HEK293 (cell line): Measurements from ENCODE around the gene PINLYP.

Experiments used
- KLF7 ChIP-seq: fragments of 450-650 bp; formaldehyde crosslinking; IDR thresholded peaks from 2 replicates; pipeline ENCODE4 v1.5.1; 2016; ENCODE audit warnings: missing biosample characterization, missing genetic modification characterization, borderline replicate concordance
- PRDM1 ChIP-seq: fragments of 450-650 bp; formaldehyde crosslinking; IDR thresholded peaks from 2 replicates; pipeline ENCODE4; 2016; ENCODE audit warnings: missing biosample characterization, missing genetic modification characterization
- REPIN1 ChIP-seq: fragments of 450-650 bp; formaldehyde crosslinking; IDR thresholded peaks from 2 replicates; pipeline ENCODE4 v1.5.1; 2017; ENCODE audit warnings: missing biosample characterization, missing genetic modification characterization, low read depth
- ZNF140 ChIP-seq: fragments of 450-650 bp; formaldehyde crosslinking; IDR thresholded peaks from 2 replicates; pipeline ENCODE4 v1.5.1; 2016; ENCODE audit warnings: missing biosample characterization, missing genetic modification characterization
- ZNF202 ChIP-seq: fragments of 450-650 bp; formaldehyde crosslinking; IDR thresholded peaks from 2 replicates; pipeline ENCODE4 v1.5.1; 2016; ENCODE audit warnings: missing biosample characterization, missing genetic modification characterization, borderline replicate concordance
- ZNF311 ChIP-seq: fragments of 450-650 bp; formaldehyde crosslinking; IDR thresholded peaks from 2 replicates; pipeline ENCODE4 v1.5.1; 2017; ENCODE audit warnings: missing biosample characterization, missing genetic modification characterization, borderline replicate concordance
- ZNF521 ChIP-seq: fragments of 450-650 bp; formaldehyde crosslinking; IDR thresholded peaks from 2 replicates; pipeline ENCODE4 v1.5.1; 2017; ENCODE audit warnings: missing biosample characterization, mild to moderate bottlenecking, missing genetic modification characterization
- ZNF624 ChIP-seq: fragments of 450-650 bp; formaldehyde crosslinking; IDR thresholded peaks from 2 replicates; pipeline ENCODE4 v1.5.1; 2017; ENCODE audit warnings: missing biosample characterization, missing genetic modification characterization
- ZNF654 ChIP-seq: fragments of 450-650 bp; formaldehyde crosslinking; IDR thresholded peaks from 2 replicates; pipeline ENCODE4 v1.5.1; 2016; ENCODE audit warnings: low read depth, missing biosample characterization, missing genetic modification characterization
- ZNF785 ChIP-seq: fragments of 450-650 bp; formaldehyde crosslinking; IDR thresholded peaks from 2 replicates; pipeline ENCODE4 v1.5.1; 2016; ENCODE audit warnings: missing biosample characterization, missing genetic modification characterization
- ZSCAN23 ChIP-seq: fragments of 450-650 bp; formaldehyde crosslinking; IDR thresholded peaks from 2 replicates; pipeline ENCODE4 v1.5.1; 2016; ENCODE audit warnings: missing biosample characterization, missing genetic modification characterization
- TF ChIP-seq, protein P1 (sequence below): fragments of 450-650 bp; formaldehyde crosslinking; IDR thresholded peaks from 2 replicates; pipeline ENCODE4 v1.5.1; 2016; ENCODE audit warnings: missing biosample characterization, missing genetic modification characterization
- TF ChIP-seq, protein P2 (sequence below): fragments of 450-650 bp; formaldehyde crosslinking; IDR thresholded peaks from 2 replicates; pipeline ENCODE4 v1.5.1; 2016; ENCODE audit warnings: missing biosample characterization, missing genetic modification characterization, borderline replicate concordance
- TF ChIP-seq, protein P3 (sequence below): fragments of 450-650 bp; formaldehyde crosslinking; IDR thresholded peaks from 2 replicates; pipeline ENCODE4 v1.5.1; 2017; ENCODE audit warnings: missing biosample characterization, missing genetic modification characterization
- TF ChIP-seq, protein P4 (sequence below): fragments of 450-650 bp; formaldehyde crosslinking; IDR thresholded peaks from 2 replicates; pipeline ENCODE4 v1.5.1; 2016; ENCODE audit warnings: missing biosample characterization, missing genetic modification characterization, borderline replicate concordance

The PINLYP gene

DNA sequence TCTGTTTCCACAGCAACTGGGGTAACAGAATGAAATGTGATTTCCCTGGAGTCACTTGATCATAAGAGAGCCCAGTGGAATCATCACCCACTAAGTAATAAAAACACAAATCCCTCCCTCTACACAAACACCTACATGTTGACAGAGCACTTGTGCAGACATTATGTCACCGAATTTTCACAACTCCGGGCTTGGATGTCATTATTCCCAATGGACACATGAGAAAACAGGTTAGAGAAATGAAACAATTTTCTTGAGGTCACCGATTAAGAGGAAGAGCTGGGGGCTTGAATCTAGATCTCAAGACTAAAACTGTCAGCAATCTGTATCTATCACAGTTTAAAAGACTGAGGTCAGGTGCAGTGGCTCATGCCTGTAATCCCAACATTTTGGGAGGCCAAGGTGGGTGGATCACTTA is 3.4 kb upstream of the PINLYP start (continued):
- TF ChIP-seq, protein P1, sequence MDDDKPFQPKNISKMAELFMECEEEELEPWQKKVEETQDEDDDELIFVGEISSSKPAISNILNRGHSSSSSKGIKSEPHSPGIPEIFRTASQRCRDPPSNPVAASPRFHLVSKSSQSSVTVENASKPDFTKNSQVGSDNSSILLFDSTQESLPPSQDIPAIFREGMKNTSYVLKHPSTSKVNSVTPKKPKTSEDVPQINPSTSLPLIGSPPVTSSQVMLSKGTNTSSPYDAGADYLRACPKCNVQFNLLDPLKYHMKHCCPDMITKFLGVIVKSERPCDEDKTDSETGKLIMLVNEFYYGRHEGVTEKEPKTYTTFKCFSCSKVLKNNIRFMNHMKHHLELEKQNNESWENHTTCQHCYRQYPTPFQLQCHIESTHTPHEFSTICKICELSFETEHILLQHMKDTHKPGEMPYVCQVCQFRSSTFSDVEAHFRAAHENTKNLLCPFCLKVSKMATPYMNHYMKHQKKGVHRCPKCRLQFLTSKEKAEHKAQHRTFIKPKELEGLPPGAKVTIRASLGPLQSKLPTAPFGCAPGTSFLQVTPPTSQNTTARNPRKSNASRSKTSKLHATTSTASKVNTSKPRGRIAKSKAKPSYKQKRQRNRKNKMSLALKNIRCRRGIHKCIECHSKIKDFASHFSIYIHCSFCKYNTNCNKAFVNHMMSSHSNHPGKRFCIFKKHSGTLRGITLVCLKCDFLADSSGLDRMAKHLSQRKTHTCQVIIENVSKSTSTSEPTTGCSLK = no peak
- TF ChIP-seq, protein P2, sequence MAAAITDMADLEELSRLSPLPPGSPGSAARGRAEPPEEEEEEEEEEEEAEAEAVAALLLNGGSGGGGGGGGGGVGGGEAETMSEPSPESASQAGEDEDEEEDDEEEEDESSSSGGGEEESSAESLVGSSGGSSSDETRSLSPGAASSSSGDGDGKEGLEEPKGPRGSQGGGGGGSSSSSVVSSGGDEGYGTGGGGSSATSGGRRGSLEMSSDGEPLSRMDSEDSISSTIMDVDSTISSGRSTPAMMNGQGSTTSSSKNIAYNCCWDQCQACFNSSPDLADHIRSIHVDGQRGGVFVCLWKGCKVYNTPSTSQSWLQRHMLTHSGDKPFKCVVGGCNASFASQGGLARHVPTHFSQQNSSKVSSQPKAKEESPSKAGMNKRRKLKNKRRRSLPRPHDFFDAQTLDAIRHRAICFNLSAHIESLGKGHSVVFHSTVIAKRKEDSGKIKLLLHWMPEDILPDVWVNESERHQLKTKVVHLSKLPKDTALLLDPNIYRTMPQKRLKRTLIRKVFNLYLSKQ = no peak
- TF ChIP-seq, protein P3, sequence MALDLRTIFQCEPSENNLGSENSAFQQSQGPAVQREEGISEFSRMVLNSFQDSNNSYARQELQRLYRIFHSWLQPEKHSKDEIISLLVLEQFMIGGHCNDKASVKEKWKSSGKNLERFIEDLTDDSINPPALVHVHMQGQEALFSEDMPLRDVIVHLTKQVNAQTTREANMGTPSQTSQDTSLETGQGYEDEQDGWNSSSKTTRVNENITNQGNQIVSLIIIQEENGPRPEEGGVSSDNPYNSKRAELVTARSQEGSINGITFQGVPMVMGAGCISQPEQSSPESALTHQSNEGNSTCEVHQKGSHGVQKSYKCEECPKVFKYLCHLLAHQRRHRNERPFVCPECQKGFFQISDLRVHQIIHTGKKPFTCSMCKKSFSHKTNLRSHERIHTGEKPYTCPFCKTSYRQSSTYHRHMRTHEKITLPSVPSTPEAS (tag by site-specific recombination) = no peak; the same call in 1 of the 2 replicates
- no peak for TF ChIP-seq ZNF785 (tag by site-specific recombination)
- 0 out of 2 replicates have a peak, but pooled peaks have one; percentile 12 for TF ChIP-seq KLF7 (tag by site-specific recombination)
- TF ChIP-seq REPIN1 (tag by site-specific recombination) = no peak
- TF ChIP-seq ZNF654 = no peak
- TF ChIP-seq, protein P4, sequence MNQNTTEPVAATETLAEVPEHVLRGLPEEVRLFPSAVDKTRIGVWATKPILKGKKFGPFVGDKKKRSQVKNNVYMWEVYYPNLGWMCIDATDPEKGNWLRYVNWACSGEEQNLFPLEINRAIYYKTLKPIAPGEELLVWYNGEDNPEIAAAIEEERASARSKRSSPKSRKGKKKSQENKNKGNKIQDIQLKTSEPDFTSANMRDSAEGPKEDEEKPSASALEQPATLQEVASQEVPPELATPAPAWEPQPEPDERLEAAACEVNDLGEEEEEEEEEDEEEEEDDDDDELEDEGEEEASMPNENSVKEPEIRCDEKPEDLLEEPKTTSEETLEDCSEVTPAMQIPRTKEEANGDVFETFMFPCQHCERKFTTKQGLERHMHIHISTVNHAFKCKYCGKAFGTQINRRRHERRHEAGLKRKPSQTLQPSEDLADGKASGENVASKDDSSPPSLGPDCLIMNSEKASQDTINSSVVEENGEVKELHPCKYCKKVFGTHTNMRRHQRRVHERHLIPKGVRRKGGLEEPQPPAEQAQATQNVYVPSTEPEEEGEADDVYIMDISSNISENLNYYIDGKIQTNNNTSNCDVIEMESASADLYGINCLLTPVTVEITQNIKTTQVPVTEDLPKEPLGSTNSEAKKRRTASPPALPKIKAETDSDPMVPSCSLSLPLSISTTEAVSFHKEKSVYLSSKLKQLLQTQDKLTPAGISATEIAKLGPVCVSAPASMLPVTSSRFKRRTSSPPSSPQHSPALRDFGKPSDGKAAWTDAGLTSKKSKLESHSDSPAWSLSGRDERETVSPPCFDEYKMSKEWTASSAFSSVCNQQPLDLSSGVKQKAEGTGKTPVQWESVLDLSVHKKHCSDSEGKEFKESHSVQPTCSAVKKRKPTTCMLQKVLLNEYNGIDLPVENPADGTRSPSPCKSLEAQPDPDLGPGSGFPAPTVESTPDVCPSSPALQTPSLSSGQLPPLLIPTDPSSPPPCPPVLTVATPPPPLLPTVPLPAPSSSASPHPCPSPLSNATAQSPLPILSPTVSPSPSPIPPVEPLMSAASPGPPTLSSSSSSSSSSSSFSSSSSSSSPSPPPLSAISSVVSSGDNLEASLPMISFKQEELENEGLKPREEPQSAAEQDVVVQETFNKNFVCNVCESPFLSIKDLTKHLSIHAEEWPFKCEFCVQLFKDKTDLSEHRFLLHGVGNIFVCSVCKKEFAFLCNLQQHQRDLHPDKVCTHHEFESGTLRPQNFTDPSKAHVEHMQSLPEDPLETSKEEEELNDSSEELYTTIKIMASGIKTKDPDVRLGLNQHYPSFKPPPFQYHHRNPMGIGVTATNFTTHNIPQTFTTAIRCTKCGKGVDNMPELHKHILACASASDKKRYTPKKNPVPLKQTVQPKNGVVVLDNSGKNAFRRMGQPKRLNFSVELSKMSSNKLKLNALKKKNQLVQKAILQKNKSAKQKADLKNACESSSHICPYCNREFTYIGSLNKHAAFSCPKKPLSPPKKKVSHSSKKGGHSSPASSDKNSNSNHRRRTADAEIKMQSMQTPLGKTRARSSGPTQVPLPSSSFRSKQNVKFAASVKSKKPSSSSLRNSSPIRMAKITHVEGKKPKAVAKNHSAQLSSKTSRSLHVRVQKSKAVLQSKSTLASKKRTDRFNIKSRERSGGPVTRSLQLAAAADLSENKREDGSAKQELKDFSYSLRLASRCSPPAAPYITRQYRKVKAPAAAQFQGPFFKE (tag by site-specific recombination) = no peak
- no peak for TF ChIP-seq ZNF521 (tag by site-specific recombination)
- no peak for TF ChIP-seq ZNF140 (tag by site-specific recombination)
- no peak for TF ChIP-seq ZNF311 (tag by site-specific recombination)
- TF ChIP-seq ZNF202 (tag by site-specific recombination) = no peak
- TF ChIP-seq PRDM1 (tag by site-specific recombination) = 0 out of 2 replicates have a peak, but pooled peaks have one; percentile 13
- no peak for TF ChIP-seq ZNF624 (tag by site-specific recombination)
- peak; percentile 82 for TF ChIP-seq ZSCAN23 (tag by site-specific recombination)
- TF ChIP-seq, all 188 proteins: peak for 62
